WERI-Rb-1 (cell line): ENCODE data around the gene GGT6.

Source experiments
- DNase-seq: peaks from one replicate; pipeline ENCODE4 v3.0.0-alpha.2; 2020
- H3K27ac ChIP-seq: fragments of 250-450 bp; sonication (Bioruptor Pico); 2 replicates; pipeline ENCODE4 v1.5.1; 2020; ENCODE audit warnings: mild to moderate bottlenecking, moderate library complexity
- H3K27me3 ChIP-seq: fragments of 250-450 bp; sonication (Bioruptor Pico); 2 replicates; pipeline ENCODE4 v1.5.1; 2021; ENCODE audit warnings: mild to moderate bottlenecking, low read depth, moderate library complexity; ENCODE audit not compliant: insufficient read depth, severe bottlenecking
- H3K36me3 ChIP-seq: fragments of 250-450 bp; sonication (Bioruptor Pico); 2 replicates; pipeline ENCODE4 v1.5.1; 2020; ENCODE audit warnings: mild to moderate bottlenecking, moderate library complexity
- H3K4me3 ChIP-seq: 2 replicates; pipeline ENCODE4 v1.5.1; 2011; ENCODE audit warnings: low read depth, mild to moderate bottlenecking, control low read depth, low read length
- H3K9me3 ChIP-seq: fragments of 250-450 bp; sonication (Bioruptor Pico); 2 replicates; pipeline ENCODE4 v1.5.1; 2021; ENCODE audit warnings: mild to moderate bottlenecking, moderate library complexity; ENCODE audit not compliant: severe bottlenecking
- CTCF ChIP-seq: IDR thresholded peaks from 2 replicates; pipeline ENCODE4 v1.5.1; 2011; ENCODE audit warnings: low read depth, mild to moderate bottlenecking, control low read depth, inconsistent platforms, low read length

Gene GGT6

GRCh38 chr17:4551796-4552525, 8.4 kb downstream of the GGT6 start:
- Histone ChIP-seq H3K27ac (no peak overlapping the region), H3K36me3 (peaks cover 62% of the 10 kb centered on the region), H3K9me3 (no peaks in the 10 kb centered on the region), H3K27me3 (no peaks in the 10 kb centered on the region), H3K4me3 (no peak overlapping the region)
- no peak for DNase-seq
- no peak for TF ChIP-seq CTCF

GRCh38 chr17:4551141-4551540, 9.2 kb downstream of the GGT6 start:
- H3K27ac ChIP-seq: no peak overlapping the region
- peaks cover 71% of the 10 kb centered on the region for H3K36me3 ChIP-seq
- H3K9me3 ChIP-seq: no peaks in the 10 kb centered on the region
- no peak overlapping the region for H3K4me3 ChIP-seq
- no peaks in the 10 kb centered on the region for H3K27me3 ChIP-seq
- DNase-seq: no peak
- 0 out of 2 replicates have a peak, but pooled peaks have one; percentile 24 for TF ChIP-seq CTCF

GRCh38 chr17:4550534-4551039, 9.8 kb downstream of the GGT6 start:
- Histone ChIP-seq H3K27me3 (no peaks in the 10 kb centered on the region), H3K36me3 (peaks cover 71% of the 10 kb centered on the region), H3K9me3 (no peaks in the 10 kb centered on the region), H3K27ac (no peak overlapping the region), H3K4me3 (no peak overlapping the region)
- DNase-seq: no peak
- TF ChIP-seq CTCF: no peak

GRCh38 chr17:4549781-4550533, 10.4 kb downstream of the GGT6 start:
- no peak overlapping the region for H3K4me3 ChIP-seq
- DNase-seq: no peak
- H3K27ac ChIP-seq: no peak overlapping the region
- H3K36me3 ChIP-seq: peaks cover 71% of the 10 kb centered on the region
- no peak for TF ChIP-seq CTCF
- no peaks in the 10 kb centered on the region for H3K27me3 ChIP-seq
- H3K9me3 ChIP-seq: no peaks in the 10 kb centered on the region

- Histone ChIP-seq H3K9me3 (no peaks in the 10 kb centered on the region), H3K27me3 (no peaks in the 10 kb centered on the region), H3K27ac (peak overlapping the region; percentile 76), H3K36me3 (peaks cover 73% of the 10 kb centered on the region), H3K4me3 (no peak overlapping the region)
- no peak for TF ChIP-seq CTCF
- DNase-seq: no peak
Measured at GRCh38 chr17:4548721-4549531, 11.5 kb downstream of the GGT6 start.
